ENCODE data around the gene PLEKHG1. TPM values are rescaled to one million over a fixed set of nuclear protein-coding genes. Genes with fewer than 3 reads are reported as not detected.

The PLEKHG1 gene
- total RNA-seq, 1 donor, result 12.5 TPM

GRCh38 chr6:150635906-150636514 is 36.3 kb downstream of the PLEKHG1 start:
- Histone ChIP-seq H3K9me3 (ENCODE audit: low read depth, low read length) (no peaks in the 10 kb centered on the region), H3K4me3 (ENCODE audit: low read length) (no peak overlapping the region), H3K27me3 (ENCODE audit: insufficient read depth, low read length) (no peaks in the 10 kb centered on the region), H3K4me1 (ENCODE audit: insufficient read depth, low read length) (peaks cover 33% of the 10 kb centered on the region)

GRCh38 chr6:150636808-150637207 is 37.1 kb downstream of the PLEKHG1 start:
- no peak overlapping the region for H3K4me3 ChIP-seq (ENCODE audit: low read length)
- peaks cover 26% of the 10 kb centered on the region for H3K4me1 ChIP-seq (ENCODE audit: insufficient read depth, low read length)
- no peaks in the 10 kb centered on the region for H3K9me3 ChIP-seq (ENCODE audit: low read depth, low read length)
- H3K27me3 ChIP-seq (ENCODE audit: insufficient read depth, low read length), result no peaks in the 10 kb centered on the region

- Histone ChIP-seq H3K4me3 (ENCODE audit: low read length) (no peak overlapping the region), H3K4me1 (ENCODE audit: insufficient read depth, low read length) (peaks cover 21% of the 10 kb centered on the region), H3K9me3 (ENCODE audit: low read depth, low read length) (no peaks in the 10 kb centered on the region), H3K27me3 (ENCODE audit: insufficient read depth, low read length) (no peaks in the 10 kb centered on the region)
Measured at GRCh38 chr6:150637266-150637665, 37.6 kb downstream of the PLEKHG1 start.

- no peaks in the 10 kb centered on the region for H3K9me3 ChIP-seq (ENCODE audit: low read depth, low read length)
- no peak overlapping the region for H3K4me3 ChIP-seq (ENCODE audit: low read length)
- H3K27me3 ChIP-seq (ENCODE audit: insufficient read depth, low read length), result no peaks in the 10 kb centered on the region
- H3K4me1 ChIP-seq (ENCODE audit: insufficient read depth, low read length), result peaks cover 15% of the 10 kb centered on the region
Measured at GRCh38 chr6:150638267-150638666, 38.6 kb downstream of the PLEKHG1 start.

GRCh38 chr6:150638765-150639164 is 39.1 kb downstream of the PLEKHG1 start:
- no peaks in the 10 kb centered on the region for H3K9me3 ChIP-seq (ENCODE audit: low read depth, low read length)
- no peaks in the 10 kb centered on the region for H3K27me3 ChIP-seq (ENCODE audit: insufficient read depth, low read length)
- no peak overlapping the region for H3K4me3 ChIP-seq (ENCODE audit: low read length)
- peaks cover 10% of the 10 kb centered on the region for H3K4me1 ChIP-seq (ENCODE audit: insufficient read depth, low read length)

- H3K9me3 ChIP-seq (ENCODE audit: low read depth, low read length), result no peaks in the 10 kb centered on the region
- no peak overlapping the region for H3K4me3 ChIP-seq (ENCODE audit: low read length)
- H3K27me3 ChIP-seq (ENCODE audit: insufficient read depth, low read length), result no peaks in the 10 kb centered on the region
- H3K4me1 ChIP-seq (ENCODE audit: insufficient read depth, low read length), result peaks cover 10% of the 10 kb centered on the region
Measured at GRCh38 chr6:150639823-150640331, 40.2 kb downstream of the PLEKHG1 start.

- Histone ChIP-seq H3K4me1 (ENCODE audit: insufficient read depth, low read length) (peaks cover 10% of the 10 kb centered on the region), H3K27me3 (ENCODE audit: insufficient read depth, low read length) (no peaks in the 10 kb centered on the region), H3K9me3 (ENCODE audit: low read depth, low read length) (no peaks in the 10 kb centered on the region), H3K4me3 (ENCODE audit: low read length) (no peak overlapping the region)
Measured at GRCh38 chr6:150640556-150641209, 41.0 kb downstream of the PLEKHG1 start.

GRCh38 chr6:150641398-150642139 is 41.9 kb downstream of the PLEKHG1 start:
- no peak overlapping the region for H3K4me3 ChIP-seq (ENCODE audit: low read length)
- H3K4me1 ChIP-seq (ENCODE audit: insufficient read depth, low read length), result peaks cover 10% of the 10 kb centered on the region
- no peaks in the 10 kb centered on the region for H3K27me3 ChIP-seq (ENCODE audit: insufficient read depth, low read length)
- H3K9me3 ChIP-seq (ENCODE audit: low read depth, low read length), result no peaks in the 10 kb centered on the region

- H3K4me1 ChIP-seq (ENCODE audit: insufficient read depth, low read length), result no peaks in the 10 kb centered on the region
- no peak overlapping the region for H3K4me3 ChIP-seq (ENCODE audit: low read length)
- no peaks in the 10 kb centered on the region for H3K9me3 ChIP-seq (ENCODE audit: low read depth, low read length)
- no peaks in the 10 kb centered on the region for H3K27me3 ChIP-seq (ENCODE audit: insufficient read depth, low read length)
Measured at GRCh38 chr6:150646228-150646627, 46.5 kb downstream of the PLEKHG1 start.

GRCh38 chr6:150647051-150647450 is 47.4 kb downstream of the PLEKHG1 start:
- no peak overlapping the region for H3K4me3 ChIP-seq (ENCODE audit: low read length)
- no peaks in the 10 kb centered on the region for H3K4me1 ChIP-seq (ENCODE audit: insufficient read depth, low read length)
- no peaks in the 10 kb centered on the region for H3K27me3 ChIP-seq (ENCODE audit: insufficient read depth, low read length)
- H3K9me3 ChIP-seq (ENCODE audit: low read depth, low read length), result no peaks in the 10 kb centered on the region

Other genes with a start within 250 kb of the PLEKHG1 start
- gene IYD, start 230.9 kb upstream of the PLEKHG1 start, total RNA-seq, result not detected

All from mononuclear cell (primary cell).